Mucosa of descending colon (tissue), 3 donors: ENCODE measurements around the gene GZMM. TPM values are rescaled to one million over a fixed set of nuclear protein-coding genes. Genes with fewer than 3 reads are reported as not detected.
A peak's percentile ranks its signal among the peaks of the same experiment; 100 is the strongest.

Experiments
- ATAC-seq: fragments of 200-7000 bp; cut with Tn5 transposase; one replicate; pipeline ENCODE4 v1.9.1; 2020; ENCODE audit warnings: mild to moderate bottlenecking, moderate library complexity
- DNase-seq, 3 donors: peaks; one replicate each; pipeline ENCODE4 v3.0.0-alpha.2; 2020
- H3K36me3 ChIP-seq: fragments of 200-600 bp; one replicate; pipeline ENCODE4 v1.8.0; 2021; ENCODE audit warnings: low read depth, mild to moderate bottlenecking
- H3K4me1 ChIP-seq: fragments of 200-600 bp; one replicate; pipeline ENCODE4 v1.8.0; 2021; ENCODE audit warnings: low read depth, mild to moderate bottlenecking
- H3K4me3 ChIP-seq: fragments of 200-600 bp; one replicate; pipeline ENCODE4 v1.8.0; 2021; ENCODE audit warnings: mild to moderate bottlenecking
- H3K9me3 ChIP-seq: fragments of 200-600 bp; one replicate; pipeline ENCODE4 v1.8.0; 2021; ENCODE audit warnings: mild to moderate bottlenecking
- intact Hi-C, 2 donors: fragments of 100-400 bp; cut with DNase I in 1 of 2; cut with micrococcal nuclease in 1 of 2; formaldehyde crosslinking; loops; one replicate each; pipeline versions ENCODE4 v1.11.0 to v1.11.1; 2022; cut with DNase I, micrococcal nuclease
- total RNA-seq, 3 donors: library from RNA; stranded (reverse); fragmentation: NEBNext Ultra II Directional in 2 of 3; extraction: Animal tissue kit (Norgen Biotek cat#: 25700) in 2 of 3; gene quantifications; one replicate each; pipeline versions ENCODE4 v1.2.1 to v1.2.4, GENCODE V29; 2021 to 2023
- TF ChIP-seq, protein P1 (sequence below): fragments of 200-600 bp; IDR thresholded peaks from one replicate; pipeline ENCODE4 v1.8.0; 2022; ENCODE audit warnings: antibody characterized with exemption, mild to moderate bottlenecking
- donor health status: DM: no; HTN: no; CAD: no; lungs with moderate emphysema.
- donor health status: DM: no; HTN: no; CAD: no.
- donor health status: DM: no; HTN: yes; CAD: no.

GZMM gene
- total RNA-seq, 3 donors from 2014 or later, result 0.76 to 1.4 (median 1.4) TPM

DNA sequence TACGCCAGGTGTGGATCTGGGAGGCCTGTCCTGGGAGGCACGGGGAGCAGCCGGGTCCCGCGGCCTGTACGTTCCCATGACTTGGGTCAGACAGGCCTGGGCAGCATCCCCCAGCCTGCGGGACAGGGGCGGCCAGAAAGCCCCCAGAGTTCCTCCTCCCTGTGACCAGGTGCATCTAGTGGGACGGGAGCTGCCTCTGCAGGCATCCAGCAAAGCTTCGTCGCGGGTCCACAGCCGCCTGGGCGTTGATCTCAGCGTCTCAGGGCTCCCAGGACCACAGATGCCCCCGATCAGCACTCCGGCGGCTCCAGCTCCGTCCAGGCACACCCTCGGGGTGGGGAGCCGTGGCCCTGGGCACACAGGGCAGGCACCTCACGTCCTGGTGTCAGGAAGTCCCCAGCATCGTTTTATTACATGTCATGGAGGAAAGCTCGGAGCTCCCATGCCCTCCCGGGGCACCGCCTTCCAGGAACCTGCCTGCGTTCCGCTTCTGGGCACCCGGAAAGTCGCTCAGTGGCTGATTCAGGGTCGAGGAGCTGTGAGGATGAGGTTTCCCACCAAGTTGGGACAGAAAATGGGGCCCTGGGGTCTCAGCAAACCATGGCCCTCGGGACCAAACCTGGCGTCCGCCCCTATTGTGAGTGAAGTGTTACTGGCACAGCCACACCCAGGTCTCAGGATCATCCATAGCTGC is 1.5 kb upstream of the GZMM start:
- Histone ChIP-seq H3K4me3 (no peak overlapping the region), H3K9me3 (no peaks in the 10 kb centered on the region), H3K36me3 (no peaks in the 10 kb centered on the region), H3K4me1 (no peaks in the 10 kb centered on the region)
- intact Hi-C loops, result no loop called here
- ATAC-seq (peak; percentile 7), DNase-seq (peak in 1 of 3 donors; percentile 56)
- TF ChIP-seq, protein P1, sequence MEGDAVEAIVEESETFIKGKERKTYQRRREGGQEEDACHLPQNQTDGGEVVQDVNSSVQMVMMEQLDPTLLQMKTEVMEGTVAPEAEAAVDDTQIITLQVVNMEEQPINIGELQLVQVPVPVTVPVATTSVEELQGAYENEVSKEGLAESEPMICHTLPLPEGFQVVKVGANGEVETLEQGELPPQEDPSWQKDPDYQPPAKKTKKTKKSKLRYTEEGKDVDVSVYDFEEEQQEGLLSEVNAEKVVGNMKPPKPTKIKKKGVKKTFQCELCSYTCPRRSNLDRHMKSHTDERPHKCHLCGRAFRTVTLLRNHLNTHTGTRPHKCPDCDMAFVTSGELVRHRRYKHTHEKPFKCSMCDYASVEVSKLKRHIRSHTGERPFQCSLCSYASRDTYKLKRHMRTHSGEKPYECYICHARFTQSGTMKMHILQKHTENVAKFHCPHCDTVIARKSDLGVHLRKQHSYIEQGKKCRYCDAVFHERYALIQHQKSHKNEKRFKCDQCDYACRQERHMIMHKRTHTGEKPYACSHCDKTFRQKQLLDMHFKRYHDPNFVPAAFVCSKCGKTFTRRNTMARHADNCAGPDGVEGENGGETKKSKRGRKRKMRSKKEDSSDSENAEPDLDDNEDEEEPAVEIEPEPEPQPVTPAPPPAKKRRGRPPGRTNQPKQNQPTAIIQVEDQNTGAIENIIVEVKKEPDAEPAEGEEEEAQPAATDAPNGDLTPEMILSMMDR, result no peak

DNA sequence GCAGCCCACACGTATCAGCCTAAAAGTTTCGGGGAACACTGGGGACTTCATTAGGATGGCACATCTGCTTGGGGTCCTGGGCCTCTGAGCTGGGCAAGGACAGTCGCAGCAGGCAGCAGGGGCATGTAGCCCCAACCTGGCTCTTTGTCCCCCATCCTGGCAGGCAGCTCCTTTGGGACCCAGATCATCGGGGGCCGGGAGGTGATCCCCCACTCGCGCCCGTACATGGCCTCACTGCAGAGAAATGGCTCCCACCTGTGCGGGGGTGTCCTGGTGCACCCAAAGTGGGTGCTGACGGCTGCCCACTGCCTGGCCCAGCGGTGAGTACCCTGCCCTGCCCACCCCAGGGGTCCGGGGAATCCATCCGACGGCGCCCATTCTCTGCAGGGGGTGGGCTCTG is 3.3 kb downstream of the GZMM start:
- TF ChIP-seq, protein P1, result no peak
- peaks cover 9% of the 10 kb centered on the region for H3K4me1 ChIP-seq
- DNase-seq (no peak), ATAC-seq (no peak)
- H3K9me3 ChIP-seq, result no peaks in the 10 kb centered on the region
- no peaks in the 10 kb centered on the region for H3K36me3 ChIP-seq
- H3K4me3 ChIP-seq, result no peak overlapping the region
- intact Hi-C loops, result no loop called here

DNA sequence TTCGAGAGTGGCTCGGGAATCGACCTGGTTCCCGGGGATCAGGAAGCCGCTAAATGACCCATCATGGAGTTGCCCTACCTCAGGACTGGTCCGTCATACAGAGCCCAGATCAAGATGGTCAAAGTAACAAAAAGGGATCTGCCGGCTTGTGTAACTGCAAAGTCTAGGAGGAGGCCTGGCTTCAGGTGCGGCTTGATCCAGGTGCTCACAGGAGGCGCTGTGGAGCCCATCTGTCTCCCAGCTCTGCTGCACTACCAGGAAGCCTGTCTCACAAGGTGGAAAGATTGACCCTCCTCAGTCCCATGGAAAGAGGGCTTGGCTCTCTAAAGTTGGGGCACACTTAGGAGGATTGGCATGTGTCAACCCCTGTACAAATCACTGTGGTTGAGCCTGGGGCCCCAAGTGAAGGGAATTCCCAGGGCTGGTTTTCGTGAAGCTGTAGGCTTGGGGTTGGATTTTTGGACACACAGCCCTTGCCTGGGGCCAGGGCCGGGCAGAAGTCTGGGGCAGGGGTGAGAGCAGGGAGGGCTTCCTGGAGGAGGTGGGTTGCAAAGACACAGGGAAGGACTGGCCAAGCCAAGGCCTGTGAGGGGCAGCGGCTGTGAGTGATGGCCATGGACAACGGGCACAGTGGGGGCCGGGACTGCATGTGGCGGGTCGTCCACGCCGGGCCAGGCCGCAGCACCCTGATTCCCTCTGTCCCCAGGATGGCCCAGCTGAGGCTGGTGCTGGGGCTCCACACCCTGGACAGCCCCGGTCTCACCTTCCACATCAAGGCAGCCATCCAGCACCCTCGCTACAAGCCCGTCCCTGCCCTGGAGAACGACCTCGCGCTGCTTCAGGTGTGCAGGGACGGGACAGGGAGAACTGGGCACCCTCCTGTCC is 4.2 kb downstream of the GZMM start:
- Histone ChIP-seq H3K4me1 (peaks cover 15% of the 10 kb centered on the region), H3K4me3 (no peak overlapping the region), H3K36me3 (no peaks in the 10 kb centered on the region), H3K9me3 (no peaks in the 10 kb centered on the region)
- intact Hi-C loops, result no loop called here
- TF ChIP-seq, protein P1, result no peak
- DNase-seq, result peak in 1 of 3 donors; percentile 30
- ATAC-seq, result no peak

DNA sequence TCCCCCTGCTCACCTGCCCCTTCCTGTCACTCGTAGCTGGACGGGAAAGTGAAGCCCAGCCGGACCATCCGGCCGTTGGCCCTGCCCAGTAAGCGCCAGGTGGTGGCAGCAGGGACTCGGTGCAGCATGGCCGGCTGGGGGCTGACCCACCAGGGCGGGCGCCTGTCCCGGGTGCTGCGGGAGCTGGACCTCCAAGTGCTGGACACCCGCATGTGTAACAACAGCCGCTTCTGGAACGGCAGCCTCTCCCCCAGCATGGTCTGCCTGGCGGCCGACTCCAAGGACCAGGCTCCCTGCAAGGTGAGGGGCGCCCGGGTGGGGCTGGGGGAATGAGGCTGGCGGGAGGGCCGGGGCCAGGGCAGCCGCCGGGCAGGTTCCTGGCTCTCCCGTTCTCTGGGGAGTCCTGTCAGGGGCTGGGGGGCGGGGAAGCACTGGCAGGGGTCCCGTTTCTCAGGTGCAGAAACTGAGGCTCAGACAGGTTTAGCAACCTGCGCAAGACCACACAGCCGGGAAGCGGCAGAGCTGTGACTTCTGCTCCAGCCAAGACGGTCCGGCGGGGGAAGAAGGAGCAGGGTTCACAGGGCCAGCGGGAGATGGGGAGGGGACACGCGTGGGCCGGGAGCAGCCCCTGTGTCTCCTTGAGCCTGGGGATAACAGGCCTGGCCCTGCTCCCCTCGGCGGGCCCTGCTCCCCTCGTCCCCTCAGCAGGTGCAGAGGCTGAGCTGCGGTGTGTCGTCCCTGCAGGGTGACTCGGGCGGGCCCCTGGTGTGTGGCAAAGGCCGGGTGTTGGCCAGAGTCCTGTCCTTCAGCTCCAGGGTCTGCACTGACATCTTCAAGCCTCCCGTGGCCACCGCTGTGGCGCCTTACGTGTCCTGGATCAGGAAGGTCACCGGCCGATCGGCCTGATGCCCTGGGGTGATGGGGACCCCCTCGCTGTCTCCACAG is 5.3 kb downstream of the GZMM start:
- TF ChIP-seq, protein P1, result no peak
- Histone ChIP-seq H3K4me1 (peaks cover 15% of the 10 kb centered on the region), H3K4me3 (no peak overlapping the region), H3K36me3 (no peaks in the 10 kb centered on the region), H3K9me3 (no peaks in the 10 kb centered on the region)
- intact Hi-C loops, result no loop called here
- ATAC-seq (no peak), DNase-seq (peak in 1 of 3 donors; percentile 44)

DNA sequence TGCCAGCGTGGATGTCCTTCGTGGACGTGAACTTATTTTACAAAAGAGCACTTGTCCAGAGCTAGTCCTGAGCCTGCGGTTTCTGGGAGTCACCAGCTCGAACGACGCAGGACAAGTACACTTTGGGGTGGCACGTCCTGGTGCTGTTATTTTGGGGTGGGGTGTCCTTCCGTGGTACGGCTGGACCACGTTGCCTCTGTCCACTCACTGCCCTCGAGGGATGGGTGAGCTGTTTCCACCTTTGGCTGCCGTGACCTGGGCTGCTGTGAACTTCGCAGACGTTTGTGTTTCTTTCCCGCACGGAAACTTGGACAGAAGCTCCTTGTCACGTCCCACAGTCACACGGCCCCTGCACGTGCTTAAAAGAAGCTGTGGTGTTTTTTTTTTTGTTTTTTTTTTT is 11.0 kb downstream of the GZMM start:
- TF ChIP-seq, protein P1, result no peak
- Histone ChIP-seq H3K4me3 (no peak overlapping the region), H3K36me3 (no peaks in the 10 kb centered on the region), H3K9me3 (no peaks in the 10 kb centered on the region), H3K4me1 (peaks cover 26% of the 10 kb centered on the region)
- peak in 1 of 3 donors; percentile 28 for DNase-seq
- ATAC-seq, result no peak
- intact Hi-C loops, result no loop called here
